ENCODE results near the gene TRDN. TPM values are rescaled to one million over a fixed set of nuclear protein-coding genes. Genes with fewer than 3 reads are reported as not detected.

TRDN gene
- total RNA-seq, 2 experiments from 2014 or later = not detected

- ChIA-PET CTCF (no interaction called here), POLR2A (no interaction called here)
- no peak overlapping the region for H3K4me3 Mint-ChIP-seq
- no peak overlapping the region for H3K27ac Mint-ChIP-seq
- H3K9me3 Mint-ChIP-seq = peaks cover 8% of the 10 kb centered on the region
- no peaks in the 10 kb centered on the region for H3K36me3 Mint-ChIP-seq
- no peaks in the 10 kb centered on the region for H3K27me3 Mint-ChIP-seq
- H3K4me1 Mint-ChIP-seq (ENCODE audit: low read depth) = no peaks in the 10 kb centered on the region
- DNase-seq = no peak
- intact Hi-C loops (cut with micrococcal nuclease) = no loop called here
These were observed 12.0 kb upstream of the TRDN start for GRCh38 chr6:123648723-123649122.

- H3K27me3 Mint-ChIP-seq = no peaks in the 10 kb centered on the region
- H3K4me3 Mint-ChIP-seq = no peak overlapping the region
- ChIA-PET CTCF (no interaction called here), POLR2A (no interaction called here)
- H3K9me3 Mint-ChIP-seq = peaks cover 8% of the 10 kb centered on the region
- intact Hi-C loops (cut with micrococcal nuclease) = no loop called here
- no peaks in the 10 kb centered on the region for H3K4me1 Mint-ChIP-seq (ENCODE audit: low read depth)
- H3K36me3 Mint-ChIP-seq = no peaks in the 10 kb centered on the region
- no peak for DNase-seq
- H3K27ac Mint-ChIP-seq = no peak overlapping the region
These were observed 11.3 kb upstream of the TRDN start for GRCh38 chr6:123648020-123648580.

GRCh38 chr6:123641497-123641896 lies 4.7 kb upstream of the TRDN start:
- Mint-ChIP-seq H3K36me3 (no peaks in the 10 kb centered on the region), H3K9me3 (peaks cover 3% of the 10 kb centered on the region), H3K27me3 (no peaks in the 10 kb centered on the region), H3K4me3 (no peak overlapping the region), H3K27ac (no peak overlapping the region), H3K4me1 (ENCODE audit: low read depth) (no peaks in the 10 kb centered on the region)
- ChIA-PET POLR2A (no interaction called here), CTCF (interaction anchor here (0.6 kb wide), 1 partner anchor 195 kb away, joined by 3 read pairs; no protein-coding TSS in a partner anchor)
- DNase-seq = no peak
- intact Hi-C loops (cut with micrococcal nuclease) = no loop called here

GRCh38 chr6:123640567-123641187 lies 3.9 kb upstream of the TRDN start:
- Mint-ChIP-seq H3K4me1 (ENCODE audit: low read depth) (no peaks in the 10 kb centered on the region), H3K4me3 (no peak overlapping the region), H3K36me3 (no peaks in the 10 kb centered on the region), H3K27ac (no peak overlapping the region), H3K9me3 (peaks cover 3% of the 10 kb centered on the region), H3K27me3 (no peaks in the 10 kb centered on the region)
- intact Hi-C loops (cut with micrococcal nuclease) = no loop called here
- ChIA-PET CTCF (no interaction called here), POLR2A (no interaction called here)
- no peak for DNase-seq

- no peak for DNase-seq
- no peaks in the 10 kb centered on the region for H3K4me1 Mint-ChIP-seq (ENCODE audit: low read depth)
- H3K27ac Mint-ChIP-seq = no peak overlapping the region
- H3K27me3 Mint-ChIP-seq = no peaks in the 10 kb centered on the region
- ChIA-PET CTCF (no interaction called here), POLR2A (no interaction called here)
- H3K36me3 Mint-ChIP-seq = no peaks in the 10 kb centered on the region
- H3K4me3 Mint-ChIP-seq = no peak overlapping the region
- intact Hi-C loops (cut with micrococcal nuclease) = no loop called here
- H3K9me3 Mint-ChIP-seq = peaks cover 3% of the 10 kb centered on the region
These were observed 2.1 kb upstream of the TRDN start for GRCh38 chr6:123638865-123639264.

- no peak overlapping the region for H3K4me3 Mint-ChIP-seq
- H3K4me1 Mint-ChIP-seq (ENCODE audit: low read depth) = no peaks in the 10 kb centered on the region
- CTCF ChIA-PET = no interaction called here
- no peak overlapping the region for H3K27ac Mint-ChIP-seq
- DNase-seq = no peak
- H3K36me3 Mint-ChIP-seq = no peaks in the 10 kb centered on the region
- POLR2A ChIA-PET = no interaction called here
- no peaks in the 10 kb centered on the region for H3K27me3 Mint-ChIP-seq
- intact Hi-C loops (cut with micrococcal nuclease) = no loop called here
- H3K9me3 Mint-ChIP-seq = peaks cover 3% of the 10 kb centered on the region
These were observed 468 bp downstream of the TRDN start for GRCh38 chr6:123636282-123636681.

GRCh38 chr6:123635567-123635966 lies 1.2 kb downstream of the TRDN start:
- no peaks in the 10 kb centered on the region for H3K36me3 Mint-ChIP-seq
- H3K9me3 Mint-ChIP-seq = peaks cover 3% of the 10 kb centered on the region
- no peaks in the 10 kb centered on the region for H3K27me3 Mint-ChIP-seq
- CTCF ChIA-PET = no interaction called here
- no peaks in the 10 kb centered on the region for H3K4me1 Mint-ChIP-seq (ENCODE audit: low read depth)
- POLR2A ChIA-PET = no interaction called here
- no peak overlapping the region for H3K27ac Mint-ChIP-seq
- H3K4me3 Mint-ChIP-seq = no peak overlapping the region
- intact Hi-C loops (cut with micrococcal nuclease) = no loop called here
- DNase-seq = no peak

- ChIA-PET CTCF (no interaction called here), POLR2A (no interaction called here)
- Mint-ChIP-seq H3K4me3 (no peak overlapping the region), H3K4me1 (ENCODE audit: low read depth) (no peaks in the 10 kb centered on the region), H3K36me3 (no peaks in the 10 kb centered on the region), H3K27me3 (no peaks in the 10 kb centered on the region), H3K9me3 (peaks cover 3% of the 10 kb centered on the region), H3K27ac (no peak overlapping the region)
- intact Hi-C loops (cut with micrococcal nuclease) = no loop called here
- DNase-seq = no peak
These were observed 1.6 kb downstream of the TRDN start for GRCh38 chr6:123635144-123635543.

GRCh38 chr6:123632641-123633040 lies 4.1 kb downstream of the TRDN start:
- Mint-ChIP-seq H3K27ac (no peak overlapping the region), H3K36me3 (no peaks in the 10 kb centered on the region), H3K4me3 (no peak overlapping the region), H3K4me1 (ENCODE audit: low read depth) (no peaks in the 10 kb centered on the region), H3K27me3 (no peaks in the 10 kb centered on the region), H3K9me3 (no peaks in the 10 kb centered on the region)
- intact Hi-C loops (cut with micrococcal nuclease) = no loop called here
- POLR2A ChIA-PET = no interaction called here
- CTCF ChIA-PET = no interaction called here
- DNase-seq = no peak

GRCh38 chr6:123629258-123629941 lies 7.3 kb downstream of the TRDN start:
- Mint-ChIP-seq H3K27me3 (no peaks in the 10 kb centered on the region), H3K36me3 (no peaks in the 10 kb centered on the region), H3K4me1 (ENCODE audit: low read depth) (no peaks in the 10 kb centered on the region), H3K4me3 (no peak overlapping the region), H3K27ac (no peak overlapping the region), H3K9me3 (no peaks in the 10 kb centered on the region)
- POLR2A ChIA-PET = no interaction called here
- DNase-seq = no peak
- CTCF ChIA-PET = no interaction called here
- intact Hi-C loops (cut with micrococcal nuclease) = no loop called here

GRCh38 chr6:123625696-123626095 lies 11.1 kb downstream of the TRDN start:
- Mint-ChIP-seq H3K27ac (no peak overlapping the region), H3K9me3 (no peaks in the 10 kb centered on the region), H3K36me3 (no peaks in the 10 kb centered on the region), H3K4me1 (ENCODE audit: low read depth) (no peaks in the 10 kb centered on the region), H3K4me3 (no peak overlapping the region), H3K27me3 (no peaks in the 10 kb centered on the region)
- ChIA-PET CTCF (no interaction called here), POLR2A (no interaction called here)
- no peak for DNase-seq
- intact Hi-C loops (cut with micrococcal nuclease) = no loop called here

- Mint-ChIP-seq H3K27ac (no peak overlapping the region), H3K9me3 (no peaks in the 10 kb centered on the region), H3K4me1 (ENCODE audit: low read depth) (no peaks in the 10 kb centered on the region), H3K4me3 (no peak overlapping the region), H3K27me3 (no peaks in the 10 kb centered on the region), H3K36me3 (no peaks in the 10 kb centered on the region)
- no peak for DNase-seq
- intact Hi-C loops (cut with micrococcal nuclease) = no loop called here
- ChIA-PET POLR2A (no interaction called here), CTCF (no interaction called here)
These were observed 14.0 kb downstream of the TRDN start for GRCh38 chr6:123622780-123623179.

GRCh38 chr6:123619156-123619555 lies 17.6 kb downstream of the TRDN start:
- DNase-seq = no peak
- ChIA-PET CTCF (no interaction called here), POLR2A (no interaction called here)
- no peaks in the 10 kb centered on the region for H3K36me3 Mint-ChIP-seq
- no peaks in the 10 kb centered on the region for H3K9me3 Mint-ChIP-seq
- intact Hi-C loops (cut with micrococcal nuclease) = no loop called here
- no peak overlapping the region for H3K4me3 Mint-ChIP-seq
- no peaks in the 10 kb centered on the region for H3K27me3 Mint-ChIP-seq
- no peaks in the 10 kb centered on the region for H3K4me1 Mint-ChIP-seq (ENCODE audit: low read depth)
- no peak overlapping the region for H3K27ac Mint-ChIP-seq

Measured in activated CD4-positive, alpha-beta memory T cell treated with anti-CD3 and anti-CD28 coated beads for 36 hours (primary cell).